Ectodermal cell (in vitro differentiated cells): ENCODE measurements around the gene AGXT2. TPM values are rescaled to one million over a fixed set of nuclear protein-coding genes. Genes with fewer than 3 reads are reported as not detected.

ENCODE experiments used
- H3K27ac ChIP-seq: 2 replicates; pipeline ENCODE4 v1.7.0; 2013; ENCODE audit warnings: mild to moderate bottlenecking, low read depth, low read length; ENCODE audit not compliant: insufficient read depth, poor library complexity, severe bottlenecking
- H3K27me3 ChIP-seq: 2 replicates; pipeline ENCODE4 v1.7.0; 2013; ENCODE audit warnings: mild to moderate bottlenecking, low read length; ENCODE audit not compliant: insufficient read depth, control insufficient read depth, poor library complexity, severe bottlenecking
- H3K36me3 ChIP-seq: one replicate; pipeline ENCODE4 v1.7.0; 2013; ENCODE audit warnings: low read length; ENCODE audit not compliant: control insufficient read depth, insufficient read depth
- H3K4me1 ChIP-seq: one replicate; pipeline ENCODE4 v1.7.0; 2013; ENCODE audit warnings: low read length; ENCODE audit not compliant: control insufficient read depth, insufficient read depth
- H3K4me3 ChIP-seq: 2 replicates; pipeline ENCODE4 v1.7.0; 2013; ENCODE audit warnings: low read depth, low read length, control low read depth; ENCODE audit not compliant: insufficient read depth
- H3K9me3 ChIP-seq: 2 replicates; pipeline ENCODE4 v1.7.0; 2013; ENCODE audit warnings: mild to moderate bottlenecking, low read length, moderate library complexity; ENCODE audit not compliant: control insufficient read depth
- WGBS, 2 experiments: methylation state at CpG; one replicate each; pipeline ENCODE4 v1.1.7; 2013; ENCODE audit warnings: missing lambda C conversion rate in 2 of 2; 5-methylcytosine and 5-hydroxymethylcytosine counted together
- polyA plus RNA-seq, 4 experiments: library from polyadenylated mRNA; stranded (reverse); fragments of 50-300 nt; gene quantifications; one replicate each; pipeline ENCODE4 v1.2.3, GENCODE V29; 2013

The AGXT2 gene, protein sequence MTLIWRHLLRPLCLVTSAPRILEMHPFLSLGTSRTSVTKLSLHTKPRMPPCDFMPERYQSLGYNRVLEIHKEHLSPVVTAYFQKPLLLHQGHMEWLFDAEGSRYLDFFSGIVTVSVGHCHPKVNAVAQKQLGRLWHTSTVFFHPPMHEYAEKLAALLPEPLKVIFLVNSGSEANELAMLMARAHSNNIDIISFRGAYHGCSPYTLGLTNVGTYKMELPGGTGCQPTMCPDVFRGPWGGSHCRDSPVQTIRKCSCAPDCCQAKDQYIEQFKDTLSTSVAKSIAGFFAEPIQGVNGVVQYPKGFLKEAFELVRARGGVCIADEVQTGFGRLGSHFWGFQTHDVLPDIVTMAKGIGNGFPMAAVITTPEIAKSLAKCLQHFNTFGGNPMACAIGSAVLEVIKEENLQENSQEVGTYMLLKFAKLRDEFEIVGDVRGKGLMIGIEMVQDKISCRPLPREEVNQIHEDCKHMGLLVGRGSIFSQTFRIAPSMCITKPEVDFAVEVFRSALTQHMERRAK
- polyA plus RNA-seq (2013, experiment 1 of 4): not detected
- not detected for polyA plus RNA-seq (2013, experiment 2 of 4)
- not detected for polyA plus RNA-seq (2013, experiment 3 of 4)
- polyA plus RNA-seq (2013, experiment 4 of 4): not detected

DNA sequence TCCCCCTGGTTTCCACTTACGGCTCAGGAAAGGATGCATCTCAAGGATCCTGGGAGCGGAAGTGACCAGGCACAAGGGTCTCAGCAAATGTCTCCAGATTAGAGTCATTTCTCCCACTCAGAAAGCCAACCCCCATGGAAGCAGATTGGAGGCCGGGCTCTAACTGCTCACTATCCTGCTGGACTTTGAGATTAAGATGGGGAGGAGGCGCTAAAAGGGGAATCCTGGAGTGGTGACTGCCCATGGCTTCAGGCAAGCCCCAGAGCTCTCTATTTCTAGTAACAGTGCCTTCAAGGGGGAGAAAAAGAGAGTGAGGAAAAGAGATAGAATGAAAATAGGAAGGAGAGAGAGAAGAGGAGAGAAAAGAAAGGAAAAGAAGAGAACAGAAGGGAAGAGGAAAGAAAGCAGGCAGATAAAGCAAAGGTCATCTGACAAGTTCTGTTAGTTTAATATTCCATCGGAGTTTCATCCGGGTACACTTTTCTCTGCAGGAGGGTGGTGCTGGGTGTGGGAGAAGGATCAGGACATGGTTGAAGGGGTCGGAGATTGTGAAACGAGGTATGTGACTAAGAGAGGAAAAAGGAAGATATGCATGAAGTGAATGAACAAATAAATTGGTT lies at the start of gene AGXT2:
TSS of gene AGXT2 (minus strand) at position 165 of the 620 bp plus-strand sequence. CDS start at position 108, 57 bp downstream.
- Histone ChIP-seq H3K4me3 (no peak within 1 kb of the TSS), H3K9me3 (no peaks in the 10 kb centered on the region), H3K4me1 (no peaks in the 10 kb centered on the region), H3K27ac (no peak within 1 kb of the TSS), H3K27me3 (no peaks in the 10 kb centered on the region), H3K36me3 (no peaks in the 10 kb centered on the region)
- WGBS, 2 experiments: 92 to 93% methylated on average over 8 of the region's 8 CpGs

DNA sequence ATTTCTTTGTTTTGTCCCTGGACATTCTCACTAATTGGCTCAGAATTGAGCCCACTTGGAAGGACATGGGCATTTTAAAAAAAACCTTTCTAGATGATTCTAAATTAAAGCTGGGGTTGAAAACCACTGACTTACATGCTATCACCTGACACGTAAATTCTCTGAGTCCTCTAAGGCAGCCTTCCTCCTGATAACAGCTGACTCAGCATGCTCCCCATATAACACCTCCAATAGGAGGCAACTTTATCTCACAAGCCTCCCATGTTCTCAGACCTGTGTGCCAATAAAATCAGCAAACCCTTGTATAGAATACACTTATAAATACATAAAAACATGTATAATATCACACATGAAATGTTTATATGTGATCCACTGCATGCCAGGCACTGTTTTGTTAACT lies 49.2 kb upstream of the AGXT2 start:
- WGBS, 2 experiments: 94 to 95% methylated on average over 1 of the region's 1 CpG
- Histone ChIP-seq H3K27ac (no peak overlapping the region), H3K27me3 (no peaks in the 10 kb centered on the region), H3K4me3 (no peak overlapping the region), H3K9me3 (no peaks in the 10 kb centered on the region), H3K4me1 (no peaks in the 10 kb centered on the region), H3K36me3 (no peaks in the 10 kb centered on the region)

DNA sequence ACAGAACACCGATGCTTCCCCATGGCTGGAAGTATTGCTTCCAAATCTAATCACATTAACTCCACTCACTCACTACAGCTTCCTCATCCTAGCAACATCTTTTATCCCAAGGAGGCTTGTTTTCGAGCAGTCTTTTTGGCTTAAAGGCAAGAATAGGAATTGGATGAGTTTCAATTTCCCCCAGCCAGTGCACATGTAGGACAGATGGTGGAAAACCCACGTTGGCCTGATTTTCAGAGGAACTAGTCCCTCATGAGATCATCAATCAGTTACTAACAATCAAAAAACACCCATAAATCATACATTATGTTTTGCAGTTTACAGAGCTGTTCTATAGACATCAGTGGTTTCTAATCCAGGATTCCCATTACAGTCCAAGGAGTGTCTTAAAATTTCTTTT lies 48.5 kb upstream of the AGXT2 start:
- Histone ChIP-seq H3K36me3 (no peaks in the 10 kb centered on the region), H3K27me3 (no peaks in the 10 kb centered on the region), H3K4me3 (no peak overlapping the region), H3K4me1 (no peaks in the 10 kb centered on the region), H3K27ac (no peak overlapping the region), H3K9me3 (no peaks in the 10 kb centered on the region)
- whole genome bisulfite sequencing, 2 experiments: 89 to 94% methylated on average over 3 of the region's 3 CpGs

DNA sequence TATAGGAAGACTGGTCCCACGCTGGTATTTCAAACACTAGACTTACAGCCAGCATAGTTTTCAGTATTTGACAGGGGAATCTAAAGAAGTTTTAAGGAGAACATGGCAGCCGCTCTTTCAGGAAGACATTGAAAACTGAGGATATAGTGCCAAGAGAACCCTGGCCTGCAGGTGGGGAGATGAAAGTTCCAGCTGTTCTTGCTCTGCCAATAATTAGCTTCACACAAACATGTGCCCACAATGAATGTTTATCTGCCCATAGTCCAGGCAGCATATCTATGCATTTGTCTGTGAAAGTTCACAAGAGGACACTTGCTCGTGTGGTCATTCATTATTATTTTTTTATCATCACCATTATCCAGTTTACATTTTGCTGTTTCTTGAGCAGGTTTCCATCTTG lies 47.6 kb upstream of the AGXT2 start:
- Histone ChIP-seq H3K36me3 (no peaks in the 10 kb centered on the region), H3K27ac (no peak overlapping the region), H3K4me3 (no peak overlapping the region), H3K27me3 (no peaks in the 10 kb centered on the region), H3K4me1 (no peaks in the 10 kb centered on the region), H3K9me3 (no peaks in the 10 kb centered on the region)
- 96 to 97% methylated on average over 3 of the region's 3 CpGs for WGBS, 2 experiments

DNA sequence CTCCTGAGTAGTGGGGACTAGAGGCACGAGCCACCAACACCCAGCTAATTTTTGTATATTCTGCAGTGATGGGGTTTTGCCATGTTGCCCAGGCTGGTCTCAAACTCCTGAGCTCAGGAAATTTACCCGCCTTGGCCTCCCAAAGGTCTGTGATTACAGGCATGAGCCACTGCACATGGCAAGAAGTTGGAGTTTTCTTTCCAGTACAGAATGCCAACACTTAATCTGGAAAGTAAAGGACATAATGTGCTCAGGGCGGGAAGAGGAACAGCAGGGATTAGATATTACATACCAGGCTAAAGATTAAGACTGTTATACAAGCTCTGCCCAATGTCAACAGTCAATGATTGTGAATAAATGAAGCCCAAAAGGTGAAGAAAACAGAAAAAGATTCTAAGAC lies 47.2 kb upstream of the AGXT2 start:
- no peaks in the 10 kb centered on the region for H3K36me3 ChIP-seq
- H3K9me3 ChIP-seq: no peaks in the 10 kb centered on the region
- H3K27ac ChIP-seq: no peak overlapping the region
- H3K27me3 ChIP-seq: no peaks in the 10 kb centered on the region
- H3K4me3 ChIP-seq: no peak overlapping the region
- 84 to 89% methylated on average over 2 to 3 of the region's 3 CpGs for WGBS, 2 experiments
- H3K4me1 ChIP-seq: no peaks in the 10 kb centered on the region

DNA sequence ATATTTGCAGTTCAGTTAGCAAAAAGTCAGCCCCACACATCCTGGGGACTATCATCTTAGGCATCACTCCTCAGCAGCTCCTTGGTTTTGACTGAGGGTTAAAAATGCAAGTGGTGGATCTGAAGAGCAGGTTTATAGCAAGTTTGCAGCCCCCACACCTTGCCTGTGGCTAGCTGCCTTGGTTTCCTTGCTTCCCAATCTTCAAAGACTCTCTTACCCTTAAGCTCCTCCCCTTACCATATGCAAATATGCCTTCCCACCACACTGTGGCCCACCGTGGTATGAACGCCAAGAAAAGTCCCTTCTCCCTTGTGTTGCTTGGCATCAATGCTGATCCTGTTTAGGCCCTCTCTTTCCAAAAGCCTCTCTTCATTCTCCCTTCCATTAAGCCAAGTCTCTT lies 45.0 kb upstream of the AGXT2 start:
- H3K27me3 ChIP-seq: no peaks in the 10 kb centered on the region
- H3K4me1 ChIP-seq: no peaks in the 10 kb centered on the region
- 86 to 92% methylated on average over 2 of the region's 2 CpGs for WGBS, 2 experiments
- H3K27ac ChIP-seq: no peak overlapping the region
- no peak overlapping the region for H3K4me3 ChIP-seq
- H3K9me3 ChIP-seq: no peaks in the 10 kb centered on the region
- no peaks in the 10 kb centered on the region for H3K36me3 ChIP-seq

DNA sequence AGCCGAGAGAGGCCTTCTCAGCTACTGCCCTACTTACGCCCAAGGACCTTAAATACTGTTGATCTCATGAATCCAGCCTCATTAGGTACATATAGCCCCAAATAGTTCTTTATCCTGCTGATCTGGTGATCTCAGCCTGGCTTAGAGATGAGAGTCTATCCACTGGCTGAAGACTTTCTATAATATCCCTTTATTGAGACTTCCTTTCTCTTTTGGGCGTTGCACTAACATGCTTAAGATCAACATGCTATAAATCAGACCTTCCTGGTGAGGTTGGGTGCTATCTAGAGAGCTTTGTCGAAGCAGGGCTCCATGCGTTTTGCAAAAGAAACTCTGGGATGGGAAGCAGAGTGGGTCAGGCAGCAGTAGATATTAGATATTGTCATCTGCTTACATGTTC lies 44.0 kb upstream of the AGXT2 start:
- 94 to 100% methylated on average over 4 to 5 of the region's 5 CpGs for WGBS, 2 experiments
- Histone ChIP-seq H3K27me3 (no peaks in the 10 kb centered on the region), H3K36me3 (no peaks in the 10 kb centered on the region), H3K27ac (no peak overlapping the region), H3K9me3 (no peaks in the 10 kb centered on the region), H3K4me1 (no peaks in the 10 kb centered on the region), H3K4me3 (no peak overlapping the region)

DNA sequence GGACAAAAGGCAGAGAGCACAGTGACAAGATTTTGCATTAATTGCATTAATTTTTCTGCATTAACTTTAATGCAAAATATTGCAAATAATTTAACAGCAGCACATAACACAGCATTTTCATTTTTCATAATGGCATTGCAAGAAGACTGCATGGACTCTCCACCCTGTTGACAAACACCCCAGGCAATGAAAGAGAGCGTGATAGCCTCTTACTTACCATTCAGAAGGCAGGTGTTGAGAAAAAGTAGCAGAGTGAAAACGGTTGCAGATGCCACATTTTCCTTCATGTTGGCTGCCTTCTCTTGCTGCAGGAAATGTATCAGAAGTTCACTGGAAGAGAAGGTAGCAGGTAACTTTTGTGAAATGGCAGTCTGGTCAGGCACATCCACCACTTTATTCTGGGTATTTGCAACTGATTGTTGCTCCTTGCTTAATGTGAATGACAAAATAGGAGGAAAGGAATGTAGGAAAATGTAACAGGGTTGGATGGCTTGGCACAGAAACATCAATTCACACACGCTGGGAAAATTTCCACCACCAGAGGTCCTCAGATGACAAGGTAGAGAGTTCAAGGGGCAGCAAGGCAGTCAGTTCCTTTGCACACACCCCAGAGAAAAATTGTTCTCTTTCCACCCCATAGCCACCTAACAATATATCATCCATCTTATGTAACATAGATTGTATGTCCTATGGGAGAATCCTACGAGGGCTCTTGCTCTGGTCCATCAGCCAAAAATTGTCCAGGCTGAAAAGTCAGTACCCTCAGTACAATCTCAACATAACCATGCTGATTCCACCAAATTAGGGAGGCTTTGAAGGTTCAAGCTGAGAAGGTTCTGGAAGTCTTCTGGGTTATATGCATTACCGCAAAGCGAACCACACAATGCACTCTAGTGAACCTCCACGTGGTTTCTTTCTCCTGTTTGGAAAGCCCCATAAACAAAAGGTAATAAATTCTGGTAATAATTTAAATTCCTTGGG lies 41.9 kb upstream of the AGXT2 start:
- Histone ChIP-seq H3K27me3 (no peaks in the 10 kb centered on the region), H3K36me3 (no peaks in the 10 kb centered on the region), H3K27ac (no peak overlapping the region), H3K4me3 (no peak overlapping the region), H3K9me3 (no peaks in the 10 kb centered on the region), H3K4me1 (no peaks in the 10 kb centered on the region)
- WGBS, 2 experiments: 67 to 69% methylated on average over 7 of the region's 7 CpGs

DNA sequence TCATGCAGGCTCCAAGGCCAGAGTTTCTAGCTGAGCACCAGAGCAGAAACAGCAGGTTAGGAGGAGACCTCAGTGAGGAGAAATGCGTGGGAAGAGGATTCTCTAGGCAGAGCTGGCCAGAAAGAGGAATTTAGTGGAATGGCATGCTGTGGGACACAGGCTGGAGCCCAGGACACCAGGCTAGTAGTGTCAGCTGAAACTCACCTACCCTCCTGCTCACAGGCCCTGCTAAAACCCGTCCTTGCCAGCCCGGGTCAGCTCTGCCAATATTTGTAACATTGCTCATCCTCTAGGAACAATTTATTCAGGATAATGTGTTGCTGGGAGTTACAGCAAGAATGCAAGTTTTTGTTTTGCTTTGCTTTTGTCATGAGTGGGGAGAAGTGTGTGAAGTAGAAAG lies 40.2 kb upstream of the AGXT2 start:
- no peaks in the 10 kb centered on the region for H3K27me3 ChIP-seq
- no peaks in the 10 kb centered on the region for H3K9me3 ChIP-seq
- no peak overlapping the region for H3K27ac ChIP-seq

More for the DNA sequence above, 40.2 kb upstream of the AGXT2 start:
- Histone ChIP-seq H3K4me1 (no peaks in the 10 kb centered on the region), H3K36me3 (no peaks in the 10 kb centered on the region), H3K4me3 (no peak overlapping the region)
- WGBS, 2 experiments: 81 to 87% methylated on average over 1 to 3 of the region's 3 CpGs
